Left lung (tissue), 14 donors: ENCODE results near the gene DSCAM. TPM values are rescaled to one million over a fixed set of nuclear protein-coding genes. Genes with fewer than 3 reads are reported as not detected.
"Not testable (repeated sequence)": the region's sequence is repeated elsewhere in the genome, so short reads cannot be mapped to it uniquely, and the experiment has no call there.

Experiments used
- ATAC-seq: fragments of 200-7000 bp; cut with Tn5 transposase; one replicate; pipeline ENCODE4 v1.9.1; 2020; ENCODE audit warnings: moderate library complexity
- DNase-seq, 4 donors: peaks; one replicate each; pipeline ENCODE4 v3.0.0-alpha.2; 2013 to 2020
- H3K27ac ChIP-seq, 2 donors: fragments of 200-600 bp; sonication (generic) in 1 of 2; one replicate each; pipeline versions ENCODE4 v1.5.0 to v1.8.0; 2020 to 2021
- H3K27me3 ChIP-seq, 2 donors: fragments of 200-600 bp; sonication (generic) in 1 of 2; one replicate each; pipeline versions ENCODE4 v1.5.0 to v1.8.0; 2020 to 2021
- H3K36me3 ChIP-seq, 2 donors: fragments of 200-600 bp; sonication (generic) in 1 of 2; one replicate each; pipeline versions ENCODE4 v1.5.0 to v1.8.0; 2020 to 2021
- H3K4me1 ChIP-seq, 2 donors: fragments of 200-600 bp; one replicate each; pipeline ENCODE4 v1.8.0; 2021
- H3K4me3 ChIP-seq, 2 donors: fragments of 200-600 bp; sonication (generic) in 1 of 2; one replicate each; pipeline versions ENCODE4 v1.5.0 to v1.8.0; 2020 to 2021; ENCODE audit warnings: mild to moderate bottlenecking in 1 of 2
- H3K9me3 ChIP-seq, 2 donors: fragments of 200-600 bp; sonication (generic) in 1 of 2; one replicate each; pipeline versions ENCODE4 v1.5.0 to v1.8.0; 2020 to 2021
- intact Hi-C, 2 donors: fragments of 100-400 bp; cut with DNase I; formaldehyde crosslinking; loops; one replicate each; pipeline versions ENCODE4 v1.11.2 to v1.14.2; 2022
- long read RNA-seq, 12 donors: library from polyadenylated mRNA in 2 of 12; unstranded in 2 of 12; transcript quantifications; one replicate each; pipeline ENCODE4 v2.0.0 and lab custom pipeline, GENCODE V29; 2019 to 2026
- polyA plus RNA-seq, 6 donors: library from polyadenylated mRNA; unstranded; fragments of 120-200 nt; gene quantifications; one replicate each; pipeline ENCODE4 v1.2.1, GENCODE V29; 2013; ENCODE audit not compliant: insufficient read length in 6 of 6
- total RNA-seq, 2 donors: library from RNA; stranded (reverse); fragmentation: NEBNext Ultra II Directional; extraction: Animal tissue kit (Norgen Biotek cat#: 25700); gene quantifications; one replicate each; pipeline ENCODE4 v1.2.1, GENCODE V29; 2021
- TF ChIP-seq, protein P1 (sequence below), 2 donors: fragments of 200-600 bp; sonication (generic) in 1 of 2; IDR thresholded peaks; one replicate each; pipeline versions ENCODE4 v1.5.0 to v1.8.0; 2021; ENCODE audit warnings: antibody characterized with exemption in 2 of 2
- donor health status: DM: no; HTN: yes; CAD: no.
- donor health status: DM: no; HTN: no; CAD: no.

The DSCAM gene, protein sequence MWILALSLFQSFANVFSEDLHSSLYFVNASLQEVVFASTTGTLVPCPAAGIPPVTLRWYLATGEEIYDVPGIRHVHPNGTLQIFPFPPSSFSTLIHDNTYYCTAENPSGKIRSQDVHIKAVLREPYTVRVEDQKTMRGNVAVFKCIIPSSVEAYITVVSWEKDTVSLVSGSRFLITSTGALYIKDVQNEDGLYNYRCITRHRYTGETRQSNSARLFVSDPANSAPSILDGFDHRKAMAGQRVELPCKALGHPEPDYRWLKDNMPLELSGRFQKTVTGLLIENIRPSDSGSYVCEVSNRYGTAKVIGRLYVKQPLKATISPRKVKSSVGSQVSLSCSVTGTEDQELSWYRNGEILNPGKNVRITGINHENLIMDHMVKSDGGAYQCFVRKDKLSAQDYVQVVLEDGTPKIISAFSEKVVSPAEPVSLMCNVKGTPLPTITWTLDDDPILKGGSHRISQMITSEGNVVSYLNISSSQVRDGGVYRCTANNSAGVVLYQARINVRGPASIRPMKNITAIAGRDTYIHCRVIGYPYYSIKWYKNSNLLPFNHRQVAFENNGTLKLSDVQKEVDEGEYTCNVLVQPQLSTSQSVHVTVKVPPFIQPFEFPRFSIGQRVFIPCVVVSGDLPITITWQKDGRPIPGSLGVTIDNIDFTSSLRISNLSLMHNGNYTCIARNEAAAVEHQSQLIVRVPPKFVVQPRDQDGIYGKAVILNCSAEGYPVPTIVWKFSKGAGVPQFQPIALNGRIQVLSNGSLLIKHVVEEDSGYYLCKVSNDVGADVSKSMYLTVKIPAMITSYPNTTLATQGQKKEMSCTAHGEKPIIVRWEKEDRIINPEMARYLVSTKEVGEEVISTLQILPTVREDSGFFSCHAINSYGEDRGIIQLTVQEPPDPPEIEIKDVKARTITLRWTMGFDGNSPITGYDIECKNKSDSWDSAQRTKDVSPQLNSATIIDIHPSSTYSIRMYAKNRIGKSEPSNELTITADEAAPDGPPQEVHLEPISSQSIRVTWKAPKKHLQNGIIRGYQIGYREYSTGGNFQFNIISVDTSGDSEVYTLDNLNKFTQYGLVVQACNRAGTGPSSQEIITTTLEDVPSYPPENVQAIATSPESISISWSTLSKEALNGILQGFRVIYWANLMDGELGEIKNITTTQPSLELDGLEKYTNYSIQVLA (N-terminal part only)
- total RNA-seq (under 1 TPM in 1 of 2 donors, not detected in 1; 0.08 TPM), polyA plus RNA-seq (under 1 TPM; 0.03 to 0.24 (median 0.07) TPM)
- long read RNA-seq, donor 1, result 0 reads
- long read RNA-seq, donor 2, result 0 reads
- long read RNA-seq, donor 3, result 0 reads
- long read RNA-seq, donor 4, result 0 reads
- long read RNA-seq, donor 5, result 0 reads
- long read RNA-seq, donor 6, result 0 reads
- long read RNA-seq, donor 7, result 0 reads
- long read RNA-seq, donor 8, result 0 reads
- long read RNA-seq, donor 9, result 0 reads
- long read RNA-seq, donor 10, result 0 reads
- long read RNA-seq, donor 11, partial matches to known transcripts, result 6 of 6 reads
- long read RNA-seq, donor 11, other reads (novel, unspliced or antisense), result 0 of 6 reads
- long read RNA-seq, donor 12, result 0 reads

GRCh38 chr21:40846587-40847411 is at the start of gene DSCAM:
DSCAM (minus strand) TSS chr21:40847158; CDS start chr21:40846661, 497 bp downstream.
- H3K4me3 ChIP-seq, result peak within 1 kb of the TSS in 1 of 2 donors; percentile 26
- no peaks in the 10 kb centered on the region for H3K4me1 ChIP-seq
- H3K27ac ChIP-seq, result no peak within 1 kb of the TSS
- ATAC-seq (peak; percentile 31), DNase-seq (peak in 2 of 4 donors; percentile 6 to 71)
- intact Hi-C loops, result no loop called here
- H3K27me3 ChIP-seq, result peaks cover 26 to 58% of the 10 kb centered on the region in 2 donors
- no peaks in the 10 kb centered on the region for H3K9me3 ChIP-seq
- no peaks in the 10 kb centered on the region for H3K36me3 ChIP-seq
- TF ChIP-seq, protein P1, sequence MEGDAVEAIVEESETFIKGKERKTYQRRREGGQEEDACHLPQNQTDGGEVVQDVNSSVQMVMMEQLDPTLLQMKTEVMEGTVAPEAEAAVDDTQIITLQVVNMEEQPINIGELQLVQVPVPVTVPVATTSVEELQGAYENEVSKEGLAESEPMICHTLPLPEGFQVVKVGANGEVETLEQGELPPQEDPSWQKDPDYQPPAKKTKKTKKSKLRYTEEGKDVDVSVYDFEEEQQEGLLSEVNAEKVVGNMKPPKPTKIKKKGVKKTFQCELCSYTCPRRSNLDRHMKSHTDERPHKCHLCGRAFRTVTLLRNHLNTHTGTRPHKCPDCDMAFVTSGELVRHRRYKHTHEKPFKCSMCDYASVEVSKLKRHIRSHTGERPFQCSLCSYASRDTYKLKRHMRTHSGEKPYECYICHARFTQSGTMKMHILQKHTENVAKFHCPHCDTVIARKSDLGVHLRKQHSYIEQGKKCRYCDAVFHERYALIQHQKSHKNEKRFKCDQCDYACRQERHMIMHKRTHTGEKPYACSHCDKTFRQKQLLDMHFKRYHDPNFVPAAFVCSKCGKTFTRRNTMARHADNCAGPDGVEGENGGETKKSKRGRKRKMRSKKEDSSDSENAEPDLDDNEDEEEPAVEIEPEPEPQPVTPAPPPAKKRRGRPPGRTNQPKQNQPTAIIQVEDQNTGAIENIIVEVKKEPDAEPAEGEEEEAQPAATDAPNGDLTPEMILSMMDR (IDR thresholded peaks at IDR 0.05), result no peak

- H3K27ac ChIP-seq, H3K4me1 ChIP-seq, H3K36me3 ChIP-seq, H3K27me3 ChIP-seq, DNase-seq, intact Hi-C loops, ATAC-seq, H3K4me3 ChIP-seq: not testable (repeated sequence)
- peaks cover 0 to 14% of the 10 kb centered on the region in 2 donors for H3K9me3 ChIP-seq
Observed at GRCh38 chr21:40895697-40896096, 48.7 kb upstream of the DSCAM start.

DNA sequence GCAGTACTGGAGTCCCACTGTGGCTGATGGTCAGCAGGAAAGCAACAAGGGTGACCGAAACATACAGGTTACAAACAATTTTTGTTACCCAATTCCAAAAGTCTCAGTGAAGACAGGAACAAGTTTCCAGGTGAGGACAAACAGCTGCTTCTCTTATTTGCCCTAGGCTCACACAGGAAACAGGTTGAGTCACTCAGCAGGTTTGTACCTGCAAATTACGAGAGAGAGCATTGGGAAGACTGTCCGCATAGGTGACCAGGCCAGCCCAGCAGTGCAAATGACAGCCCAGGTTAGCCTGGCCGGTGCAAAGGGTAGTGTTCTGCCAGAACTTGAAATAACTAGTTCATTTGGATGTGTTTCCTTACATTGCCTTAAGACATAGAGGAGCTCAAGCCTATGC is 40.0 kb upstream of the DSCAM start:
- no peak overlapping the region for H3K27ac ChIP-seq
- no peaks in the 10 kb centered on the region for H3K9me3 ChIP-seq
- no peak for DNase-seq
- no peaks in the 10 kb centered on the region for H3K36me3 ChIP-seq
- intact Hi-C loops, result no loop called here
- no peaks in the 10 kb centered on the region for H3K27me3 ChIP-seq
- H3K4me3 ChIP-seq, result no peak overlapping the region
- TF ChIP-seq, protein P1 (IDR thresholded peaks at IDR 0.05), result no peak
- ATAC-seq, result no peak
- H3K4me1 ChIP-seq, result no peaks in the 10 kb centered on the region

DNA sequence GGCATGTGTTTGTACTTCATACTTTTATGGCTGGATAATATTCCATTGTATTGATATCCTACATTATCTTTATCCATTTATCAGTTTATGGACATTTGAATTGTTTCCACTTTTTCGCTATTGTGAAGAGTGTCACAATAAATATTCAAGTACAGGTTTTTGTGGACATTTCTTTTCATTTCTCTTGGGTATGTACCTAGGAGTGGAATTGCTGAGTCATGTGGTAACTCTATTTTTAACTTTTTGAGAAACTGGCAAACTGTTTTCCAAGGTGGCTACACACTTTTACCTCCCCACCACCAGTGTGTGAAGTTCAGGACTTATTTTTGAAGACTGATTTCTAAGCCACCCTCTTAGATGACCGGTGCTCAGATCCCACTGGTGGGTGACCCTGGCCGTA is 39.0 kb upstream of the DSCAM start:
- intact Hi-C loops, result no loop called here
- TF ChIP-seq, protein P1 (IDR thresholded peaks at IDR 0.05), result no peak
- Histone ChIP-seq H3K4me3 (no peak overlapping the region), H3K4me1 (no peaks in the 10 kb centered on the region), H3K27me3 (no peaks in the 10 kb centered on the region), H3K9me3 (no peaks in the 10 kb centered on the region), H3K36me3 (no peaks in the 10 kb centered on the region), H3K27ac (no peak overlapping the region)
- DNase-seq, result no peak
- ATAC-seq, result no peak
